Stimulated activated CD4-positive, alpha-beta T cell treated with anti-CD3 and anti-CD28 coated beads, Interleukin-12 subunit alpha, Interleukin-12 subunit beta, amount 100 ng/mL, for 4 hours (primary cell): ENCODE measurements around the gene ARID1A.

ENCODE experiments used
- DNase-seq: peaks from one replicate; pipeline ENCODE4 v3.0.0-alpha.2; 2020

ARID1A gene

GRCh38 chr1:26831059-26831458 lies 135.2 kb downstream of the ARID1A start:
- no peak for DNase-seq
